ENCODE results near the gene TRNAU1AP. TPM values are rescaled to one million over a fixed set of nuclear protein-coding genes. Genes with fewer than 3 reads are reported as not detected.
"Not testable (repeated sequence)": the region's sequence is repeated elsewhere in the genome, so short reads cannot be mapped to it uniquely, and the experiment has no call there.

TRNAU1AP gene
- total RNA-seq, 1 donor from 2014 or later = 11.9 TPM

DNA sequence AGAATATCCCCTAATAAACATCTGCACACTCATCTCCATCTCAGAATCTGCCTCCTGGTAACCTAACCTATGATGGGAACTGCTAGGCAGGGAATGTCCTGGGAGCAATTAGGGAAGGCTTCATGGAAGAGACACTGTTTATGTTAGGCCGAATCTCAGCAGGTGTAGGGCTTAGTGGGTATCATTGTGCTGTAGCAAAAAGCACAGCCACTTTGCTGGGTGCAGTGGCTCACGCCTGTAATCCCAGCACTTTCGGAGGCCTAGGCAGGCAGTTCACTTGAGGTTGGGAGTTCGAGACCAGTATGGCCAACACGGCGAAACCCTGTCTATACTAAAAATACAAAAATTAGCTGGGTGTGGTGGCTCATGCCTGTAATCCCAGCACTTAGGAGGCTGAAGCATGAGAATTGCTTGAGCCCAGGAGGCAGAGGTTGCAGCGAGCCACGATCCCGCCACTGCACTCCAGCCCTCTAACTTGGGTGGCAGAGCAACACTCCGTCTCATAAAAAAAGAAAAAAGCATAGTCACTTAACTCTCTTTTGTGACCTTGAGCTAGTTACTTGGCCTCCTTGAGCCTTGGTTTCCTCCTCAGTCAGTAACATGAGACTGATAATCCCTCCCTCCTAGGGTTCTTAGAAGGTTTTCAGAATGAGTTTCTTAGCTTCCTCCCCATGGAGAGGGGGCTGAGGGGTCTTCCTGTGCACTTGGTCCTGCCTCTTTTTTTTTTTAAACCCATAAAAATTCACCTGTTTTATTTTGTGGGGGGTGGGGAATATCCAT is 42.7 kb downstream of the TRNAU1AP start:
- TF ChIP-seq, protein P1, sequence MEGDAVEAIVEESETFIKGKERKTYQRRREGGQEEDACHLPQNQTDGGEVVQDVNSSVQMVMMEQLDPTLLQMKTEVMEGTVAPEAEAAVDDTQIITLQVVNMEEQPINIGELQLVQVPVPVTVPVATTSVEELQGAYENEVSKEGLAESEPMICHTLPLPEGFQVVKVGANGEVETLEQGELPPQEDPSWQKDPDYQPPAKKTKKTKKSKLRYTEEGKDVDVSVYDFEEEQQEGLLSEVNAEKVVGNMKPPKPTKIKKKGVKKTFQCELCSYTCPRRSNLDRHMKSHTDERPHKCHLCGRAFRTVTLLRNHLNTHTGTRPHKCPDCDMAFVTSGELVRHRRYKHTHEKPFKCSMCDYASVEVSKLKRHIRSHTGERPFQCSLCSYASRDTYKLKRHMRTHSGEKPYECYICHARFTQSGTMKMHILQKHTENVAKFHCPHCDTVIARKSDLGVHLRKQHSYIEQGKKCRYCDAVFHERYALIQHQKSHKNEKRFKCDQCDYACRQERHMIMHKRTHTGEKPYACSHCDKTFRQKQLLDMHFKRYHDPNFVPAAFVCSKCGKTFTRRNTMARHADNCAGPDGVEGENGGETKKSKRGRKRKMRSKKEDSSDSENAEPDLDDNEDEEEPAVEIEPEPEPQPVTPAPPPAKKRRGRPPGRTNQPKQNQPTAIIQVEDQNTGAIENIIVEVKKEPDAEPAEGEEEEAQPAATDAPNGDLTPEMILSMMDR (IDR thresholded peaks at IDR 0.05; ENCODE audit: insufficient read depth, low read length, poor library complexity, severe bottlenecking) = no peak
- Histone ChIP-seq H3K4me3 (ENCODE audit: low read depth, low read length) (no peak overlapping the region), H3K36me3 (ENCODE audit: control insufficient read depth, insufficient read depth, low read length) (no peaks in the 10 kb centered on the region), H3K27me3 (ENCODE audit: control insufficient read depth, insufficient read depth, low read length) (peaks cover 2% of the 10 kb centered on the region)
- no peak for DNase-seq (ENCODE audit: low read depth)

DNA sequence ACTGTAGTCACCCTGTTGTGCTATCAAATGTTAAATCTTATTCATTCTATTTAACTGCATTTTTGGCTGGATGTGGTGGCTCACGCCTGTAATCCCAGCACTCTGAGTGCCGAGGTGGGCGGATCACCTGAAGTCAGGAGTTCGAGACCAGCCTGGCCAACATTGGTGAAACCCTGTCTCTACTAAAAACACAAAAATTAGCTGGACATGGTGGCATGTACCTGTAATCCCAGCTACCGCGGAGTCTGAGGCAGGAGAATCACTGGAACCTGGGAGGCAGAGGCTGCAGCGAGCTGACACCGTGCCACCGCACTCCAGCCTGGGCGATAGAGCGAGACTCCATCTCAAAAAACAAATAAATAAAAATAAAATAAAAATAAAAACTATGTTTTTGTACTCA is 43.4 kb downstream of the TRNAU1AP start:
- DNase-seq (ENCODE audit: low read depth); H3K4me3 ChIP-seq (ENCODE audit: low read depth, low read length); H3K27me3 ChIP-seq (ENCODE audit: control insufficient read depth, insufficient read depth, low read length); H3K36me3 ChIP-seq (ENCODE audit: control insufficient read depth, insufficient read depth, low read length): not testable (repeated sequence)

DNA sequence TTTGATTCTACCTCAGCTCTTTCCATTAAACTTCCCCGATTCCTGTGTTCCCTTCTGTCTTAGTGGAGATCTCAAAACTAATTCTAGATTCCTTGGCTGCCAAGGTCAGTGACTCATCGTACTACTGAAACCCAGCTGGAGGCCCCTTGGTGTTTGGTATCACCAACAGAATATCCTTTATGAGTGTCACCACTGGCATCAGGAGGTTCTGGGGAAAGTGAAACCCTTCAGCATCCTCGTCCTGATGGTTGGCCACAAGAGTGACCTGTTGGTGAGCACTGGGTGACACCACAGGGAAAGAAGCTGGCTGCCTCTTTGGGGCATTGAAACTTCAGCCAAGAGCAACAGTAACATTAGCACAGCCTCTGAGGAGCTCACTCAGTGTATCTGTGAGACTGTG is 48.8 kb downstream of the TRNAU1AP start:
- no peaks in the 10 kb centered on the region for H3K27me3 ChIP-seq (ENCODE audit: control insufficient read depth, insufficient read depth, low read length)
- peak; percentile 80 for DNase-seq (ENCODE audit: low read depth)
- no peaks in the 10 kb centered on the region for H3K36me3 ChIP-seq (ENCODE audit: control insufficient read depth, insufficient read depth, low read length)
- TF ChIP-seq, protein P1 (IDR thresholded peaks at IDR 0.05; ENCODE audit: insufficient read depth, low read length, poor library complexity, severe bottlenecking) = no peak
- H3K4me3 ChIP-seq (ENCODE audit: low read depth, low read length) = no peak overlapping the region

DNA sequence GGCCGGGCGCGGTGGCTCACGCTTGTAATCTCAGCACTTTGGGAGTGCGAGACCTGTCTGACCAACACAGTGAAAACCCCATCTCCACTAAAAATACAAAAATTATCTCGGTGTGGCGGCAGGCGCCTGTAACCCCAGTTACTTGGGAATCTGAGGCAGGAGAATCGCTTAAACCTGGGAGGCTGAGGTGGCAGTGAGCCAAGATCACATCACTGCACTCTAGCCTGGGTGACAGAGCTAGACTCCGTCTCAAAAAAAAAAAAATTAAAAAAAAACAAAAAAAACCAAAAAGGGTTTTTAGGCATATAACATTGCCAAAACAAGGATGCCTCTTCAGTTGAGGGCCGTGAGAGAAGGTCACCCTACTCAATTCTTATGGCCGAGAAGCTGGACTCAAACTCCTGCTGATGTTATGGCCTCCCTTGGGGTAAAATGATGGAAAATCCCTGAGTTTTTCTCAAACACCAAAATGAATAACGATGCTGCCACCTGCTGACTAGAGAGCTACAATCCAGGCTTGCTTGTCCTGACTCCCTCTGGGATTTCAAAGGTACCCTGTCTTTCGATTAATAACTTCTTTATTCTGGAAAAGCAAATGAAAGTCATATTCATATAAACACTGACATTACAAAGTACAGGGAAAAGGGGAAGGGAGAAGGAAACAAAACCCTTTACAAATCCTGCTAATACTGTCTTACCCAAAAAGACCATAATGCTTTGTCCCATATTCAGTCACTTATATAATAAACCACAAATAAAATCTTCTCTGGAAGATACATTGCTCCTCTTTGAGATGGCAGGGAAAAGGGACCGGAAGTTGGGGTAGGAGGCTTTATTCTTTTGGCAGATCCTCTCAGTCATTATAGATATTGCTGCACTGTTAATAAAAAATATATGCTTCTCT is 49.9 kb downstream of the TRNAU1AP start:
- Histone ChIP-seq H3K4me3 (ENCODE audit: low read depth, low read length) (no peak overlapping the region), H3K27me3 (ENCODE audit: control insufficient read depth, insufficient read depth, low read length) (no peaks in the 10 kb centered on the region), H3K36me3 (ENCODE audit: control insufficient read depth, insufficient read depth, low read length) (no peaks in the 10 kb centered on the region)
- no peak for DNase-seq (ENCODE audit: low read depth)
- TF ChIP-seq, protein P1 (IDR thresholded peaks at IDR 0.05; ENCODE audit: insufficient read depth, low read length, poor library complexity, severe bottlenecking) = peak; percentile 58

DNA sequence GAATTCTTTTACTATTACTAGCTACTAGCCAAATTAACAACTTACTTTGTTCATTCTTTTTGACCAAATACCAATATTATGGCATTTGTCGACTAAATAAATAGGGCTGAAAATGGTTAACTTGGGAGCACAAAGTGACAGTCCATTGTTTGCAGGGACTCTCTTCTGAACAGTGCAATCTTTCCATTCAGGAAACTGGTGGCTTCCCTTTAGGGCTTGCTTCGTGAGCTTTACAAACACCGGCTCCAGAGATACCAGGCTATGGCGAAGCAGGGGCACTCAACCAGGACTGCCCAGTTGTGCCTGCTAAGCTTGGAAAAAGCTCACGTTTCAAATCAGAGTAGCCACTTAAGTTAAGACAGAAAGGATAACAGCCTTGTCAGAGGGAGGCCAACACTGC is 51.5 kb downstream of the TRNAU1AP start:
- H3K36me3 ChIP-seq (ENCODE audit: control insufficient read depth, insufficient read depth, low read length) = no peaks in the 10 kb centered on the region
- TF ChIP-seq, protein P1 (IDR thresholded peaks at IDR 0.05; ENCODE audit: insufficient read depth, low read length, poor library complexity, severe bottlenecking) = no peak
- no peak for DNase-seq (ENCODE audit: low read depth)
- no peaks in the 10 kb centered on the region for H3K27me3 ChIP-seq (ENCODE audit: control insufficient read depth, insufficient read depth, low read length)
- H3K4me3 ChIP-seq (ENCODE audit: low read depth, low read length) = no peak overlapping the region

DNA sequence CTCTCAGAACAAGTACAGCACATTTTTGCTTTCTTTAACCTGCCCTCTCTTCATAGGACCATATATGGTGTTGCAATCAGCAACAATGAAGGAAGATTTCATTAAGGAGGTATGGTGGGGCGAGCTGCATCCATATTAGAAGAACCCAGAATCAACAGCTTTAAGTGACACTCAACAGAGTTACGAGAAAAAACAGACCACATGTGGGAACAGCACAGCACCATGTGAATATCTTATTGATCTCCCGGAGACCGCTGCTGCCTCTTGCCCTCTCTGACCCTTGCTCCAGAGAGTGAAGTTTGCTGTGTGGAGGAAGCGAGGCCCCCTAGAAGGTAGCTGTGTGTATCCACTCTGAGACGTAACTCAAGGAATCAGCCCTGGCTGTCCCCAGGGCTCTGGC is 52.1 kb downstream of the TRNAU1AP start:
- Histone ChIP-seq H3K36me3 (ENCODE audit: control insufficient read depth, insufficient read depth, low read length) (no peaks in the 10 kb centered on the region), H3K27me3 (ENCODE audit: control insufficient read depth, insufficient read depth, low read length) (no peaks in the 10 kb centered on the region), H3K4me3 (ENCODE audit: low read depth, low read length) (no peak overlapping the region)
- no peak for DNase-seq (ENCODE audit: low read depth)
- TF ChIP-seq, protein P1 (IDR thresholded peaks at IDR 0.05; ENCODE audit: insufficient read depth, low read length, poor library complexity, severe bottlenecking) = no peak
